SK-N-SH treated with all-trans-retinoic acid at 6 μM for 48 hours (cell line): ENCODE data around the gene DFFB.

Experiments used
- ATAC-seq: fragments of 200-7000 bp; cut with Tn5 transposase; 3 replicates; pipeline ENCODE4 v1.9.1; 2020; ENCODE audit warnings: mild to moderate bottlenecking, moderate library complexity
- ARNTL ChIP-seq: fragments of 450-650 bp; formaldehyde crosslinking; IDR thresholded peaks from 2 replicates; pipeline ENCODE4 v1.5.0; 2020; ENCODE audit warnings: low read depth, mild to moderate bottlenecking, moderate library complexity, borderline replicate concordance
- BACH2 ChIP-seq: fragments of 250-450 bp; sonication (Bioruptor Pico); IDR thresholded peaks from 2 replicates; pipeline ENCODE4 v1.9.0; 2021; ENCODE audit warnings: mild to moderate bottlenecking, borderline replicate concordance
- CREB5 ChIP-seq: fragments of 250-450 bp; sonication (Bioruptor Pico); IDR thresholded peaks from 2 replicates; pipeline ENCODE4 v1.5.1; 2020; ENCODE audit warnings: low read depth, mild to moderate bottlenecking, moderate library complexity
- CSDC2 ChIP-seq: fragments of 250-450 bp; sonication (Bioruptor Pico); IDR thresholded peaks from 2 replicates; pipeline ENCODE4 v1.5.0; 2020; ENCODE audit warnings: mild to moderate bottlenecking, moderate library complexity
- CSRNP3 ChIP-seq: fragments of 250-450 bp; sonication (Bioruptor Pico); IDR thresholded peaks from 2 replicates; pipeline ENCODE4 v1.5.1; 2021; ENCODE audit warnings: mild to moderate bottlenecking, moderate library complexity
- ESRRG ChIP-seq: fragments of 250-450 bp; sonication (Bioruptor Pico); IDR thresholded peaks from 2 replicates; pipeline ENCODE4 v1.6.1; 2021; ENCODE audit warnings: mild to moderate bottlenecking
- GLIS3 ChIP-seq: fragments of 250-450 bp; sonication (Bioruptor Pico); IDR thresholded peaks from 2 replicates; pipeline ENCODE4 v1.5.0; 2020; ENCODE audit warnings: mild to moderate bottlenecking, moderate library complexity
- OSR1 ChIP-seq: fragments of 250-450 bp; sonication (Bioruptor Pico); IDR thresholded peaks from 2 replicates; pipeline ENCODE4 v1.8.0; 2022; ENCODE audit warnings: moderate library complexity, mild to moderate bottlenecking, inconsistent platforms
- PPARA ChIP-seq: fragments of 250-450 bp; sonication (Bioruptor Pico); IDR thresholded peaks from 2 replicates; pipeline ENCODE4 v1.5.0; 2020; ENCODE audit warnings: mild to moderate bottlenecking, borderline replicate concordance
- RARB ChIP-seq: fragments of 250-450 bp; sonication (Bioruptor Pico); IDR thresholded peaks from 2 replicates; pipeline ENCODE4 v1.8.0; 2021; ENCODE audit warnings: mild to moderate bottlenecking, moderate library complexity
- SNAI2 ChIP-seq: fragments of 250-450 bp; sonication (Bioruptor Pico); IDR thresholded peaks from 2 replicates; pipeline ENCODE4 v1.5.0; 2020; ENCODE audit warnings: mild to moderate bottlenecking, moderate library complexity
- TCF4 ChIP-seq: fragments of 250-450 bp; sonication (Bioruptor Pico); IDR thresholded peaks from 2 replicates; pipeline ENCODE4 v1.8.0; 2021; ENCODE audit warnings: mild to moderate bottlenecking, moderate library complexity, borderline replicate concordance
- TSHZ2 ChIP-seq: fragments of 250-450 bp; sonication (Bioruptor Pico); IDR thresholded peaks from 2 replicates; pipeline ENCODE4 v1.5.0; 2020; ENCODE audit warnings: mild to moderate bottlenecking, moderate library complexity
- ZC3H10 ChIP-seq: fragments of 250-450 bp; sonication (Bioruptor Pico); IDR thresholded peaks from 2 replicates; pipeline ENCODE4 v1.5.1; 2021; ENCODE audit warnings: mild to moderate bottlenecking, moderate library complexity
- ZFP3 ChIP-seq: fragments of 250-450 bp; sonication (Bioruptor Pico); IDR thresholded peaks from 2 replicates; pipeline ENCODE4 v1.5.0; 2020; ENCODE audit warnings: mild to moderate bottlenecking, moderate library complexity
- ZFP30 ChIP-seq: fragments of 450-650 bp; formaldehyde crosslinking; IDR thresholded peaks from 2 replicates; pipeline ENCODE4 v1.5.0; 2022; ENCODE audit warnings: mild to moderate bottlenecking, moderate library complexity
- ZNF565 ChIP-seq: fragments of 450-650 bp; formaldehyde crosslinking; conservative IDR thresholded peaks from 2 replicates; pipeline ENCODE4 v1.5.0; 2020; ENCODE audit warnings: low read depth, mild to moderate bottlenecking, moderate library complexity
- ZNF70 ChIP-seq: fragments of 450-650 bp; formaldehyde crosslinking; IDR thresholded peaks from 2 replicates; pipeline ENCODE4 v1.5.0; 2020; ENCODE audit warnings: mild to moderate bottlenecking, moderate library complexity
- ZNF8 ChIP-seq: fragments of 450-650 bp; formaldehyde crosslinking; IDR thresholded peaks from 2 replicates; pipeline ENCODE4 v1.5.0; 2020; ENCODE audit warnings: mild to moderate bottlenecking, moderate library complexity
- TF ChIP-seq, protein P1 (sequence below): fragments of 250-450 bp; sonication (Bioruptor Pico); IDR thresholded peaks from 2 replicates; pipeline ENCODE4 v1.8.0; 2021; ENCODE audit warnings: low read depth, mild to moderate bottlenecking, moderate library complexity, borderline replicate concordance
- TF ChIP-seq, protein P2 (sequence below): fragments of 250-450 bp; sonication (Bioruptor Pico); IDR thresholded peaks from 2 replicates; pipeline ENCODE4 v1.8.0; 2020; ENCODE audit warnings: mild to moderate bottlenecking, moderate library complexity, borderline replicate concordance

The DFFB gene

GRCh38 chr1:3879099-3879498 is 21.8 kb downstream of the DFFB start:
- no peak for ATAC-seq

GRCh38 chr1:3879787-3880428 is 22.6 kb downstream of the DFFB start:
- ATAC-seq: no peak
- TF ChIP-seq TSHZ2 (CRISPR knock-in tag) (no peak), ARNTL (CRISPR knock-in tag) (no peak), RARB (CRISPR knock-in tag) (no peak), ZFP3 (CRISPR knock-in tag) (no peak), CSDC2 (no peak), PPARA (no peak)

More at GRCh38 chr1:3879099-3879498, 21.8 kb downstream of the DFFB start:
- TF ChIP-seq PPARA: no peak
- TF ChIP-seq TCF4 (CRISPR knock-in tag): no peak
- TF ChIP-seq ZFP3 (CRISPR knock-in tag): no peak
- no peak for TF ChIP-seq CSDC2
- no peak for TF ChIP-seq SNAI2 (CRISPR knock-in tag)
- no peak for TF ChIP-seq OSR1
- TF ChIP-seq, protein P1, sequence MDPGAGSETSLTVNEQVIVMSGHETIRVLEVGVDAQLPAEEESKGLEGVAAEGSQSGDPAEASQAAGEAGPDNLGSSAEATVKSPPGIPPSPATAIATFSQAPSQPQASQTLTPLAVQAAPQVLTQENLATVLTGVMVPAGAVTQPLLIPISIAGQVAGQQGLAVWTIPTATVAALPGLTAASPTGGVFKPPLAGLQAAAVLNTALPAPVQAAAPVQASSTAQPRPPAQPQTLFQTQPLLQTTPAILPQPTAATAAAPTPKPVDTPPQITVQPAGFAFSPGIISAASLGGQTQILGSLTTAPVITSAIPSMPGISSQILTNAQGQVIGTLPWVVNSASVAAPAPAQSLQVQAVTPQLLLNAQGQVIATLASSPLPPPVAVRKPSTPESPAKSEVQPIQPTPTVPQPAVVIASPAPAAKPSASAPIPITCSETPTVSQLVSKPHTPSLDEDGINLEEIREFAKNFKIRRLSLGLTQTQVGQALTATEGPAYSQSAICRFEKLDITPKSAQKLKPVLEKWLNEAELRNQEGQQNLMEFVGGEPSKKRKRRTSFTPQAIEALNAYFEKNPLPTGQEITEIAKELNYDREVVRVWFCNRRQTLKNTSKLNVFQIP: no peak
- TF ChIP-seq BACH2 (CRISPR knock-in tag): no peak
- TF ChIP-seq CREB5 (CRISPR knock-in tag): no peak
- no peak for TF ChIP-seq CSRNP3 (CRISPR knock-in tag)
- TF ChIP-seq GLIS3 (CRISPR knock-in tag): no peak
- TF ChIP-seq ARNTL (CRISPR knock-in tag): no peak
- no peak for TF ChIP-seq ZNF70 (CRISPR knock-in tag)
- TF ChIP-seq TSHZ2 (CRISPR knock-in tag): no peak
- TF ChIP-seq ESRRG (CRISPR knock-in tag): no peak
- no peak for TF ChIP-seq ZNF8 (CRISPR knock-in tag)
- TF ChIP-seq, all 23 proteins: peak for 0

DNA sequence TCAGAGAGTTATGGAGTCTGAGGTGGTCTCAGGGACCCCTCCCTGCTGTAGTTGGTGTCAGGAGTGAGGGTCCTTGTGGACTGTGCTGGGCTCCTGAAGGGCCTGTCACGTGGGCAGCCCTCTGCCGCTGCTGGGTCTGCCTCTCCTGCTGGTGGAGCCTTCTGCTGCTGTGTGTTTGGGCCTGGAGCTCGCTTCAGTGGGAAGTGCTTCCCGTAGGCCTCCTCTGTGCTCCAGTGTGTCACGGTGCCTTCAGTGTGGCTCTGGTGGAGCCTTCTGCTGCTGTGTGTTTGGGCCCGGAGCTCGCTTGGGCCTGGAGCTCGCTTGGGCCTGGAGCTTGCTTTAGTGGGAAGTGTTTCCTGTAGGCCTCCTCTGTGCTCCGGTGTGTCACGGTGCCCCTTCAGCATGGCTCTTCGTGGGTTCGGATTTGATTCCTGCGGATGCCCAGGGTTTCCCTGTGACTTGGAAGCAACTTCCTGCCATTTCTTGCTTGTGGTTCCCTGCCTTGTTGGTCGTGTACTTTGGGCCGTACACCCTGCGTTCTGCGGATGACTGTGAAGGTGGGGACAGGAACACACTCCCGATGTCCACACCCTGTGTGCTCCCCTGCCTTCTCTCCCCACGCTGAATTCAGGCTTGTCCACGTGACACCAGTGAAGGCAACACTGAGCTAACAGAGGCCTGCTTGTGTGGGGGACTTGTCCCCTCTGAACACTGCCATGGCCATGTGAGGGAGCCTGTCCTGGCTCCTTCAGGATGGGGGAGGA is 23.3 kb downstream of the DFFB start:
- no peak for ATAC-seq
- TF ChIP-seq ZC3H10 (CRISPR knock-in tag): no peak
- TF ChIP-seq SNAI2 (CRISPR knock-in tag): no peak
- no peak for TF ChIP-seq ZNF8 (CRISPR knock-in tag)
- no peak for TF ChIP-seq PPARA
- TF ChIP-seq ZFP3 (CRISPR knock-in tag): no peak
- no peak for TF ChIP-seq TCF4 (CRISPR knock-in tag)
- TF ChIP-seq ZNF565 (CRISPR knock-in tag): no peak
- no peak for TF ChIP-seq RARB (CRISPR knock-in tag)
- no peak for TF ChIP-seq ARNTL (CRISPR knock-in tag)
- TF ChIP-seq BACH2 (CRISPR knock-in tag): no peak
- TF ChIP-seq, protein P1: no peak
- no peak for TF ChIP-seq ESRRG (CRISPR knock-in tag)
- no peak for TF ChIP-seq ZFP30
- TF ChIP-seq, protein P2, sequence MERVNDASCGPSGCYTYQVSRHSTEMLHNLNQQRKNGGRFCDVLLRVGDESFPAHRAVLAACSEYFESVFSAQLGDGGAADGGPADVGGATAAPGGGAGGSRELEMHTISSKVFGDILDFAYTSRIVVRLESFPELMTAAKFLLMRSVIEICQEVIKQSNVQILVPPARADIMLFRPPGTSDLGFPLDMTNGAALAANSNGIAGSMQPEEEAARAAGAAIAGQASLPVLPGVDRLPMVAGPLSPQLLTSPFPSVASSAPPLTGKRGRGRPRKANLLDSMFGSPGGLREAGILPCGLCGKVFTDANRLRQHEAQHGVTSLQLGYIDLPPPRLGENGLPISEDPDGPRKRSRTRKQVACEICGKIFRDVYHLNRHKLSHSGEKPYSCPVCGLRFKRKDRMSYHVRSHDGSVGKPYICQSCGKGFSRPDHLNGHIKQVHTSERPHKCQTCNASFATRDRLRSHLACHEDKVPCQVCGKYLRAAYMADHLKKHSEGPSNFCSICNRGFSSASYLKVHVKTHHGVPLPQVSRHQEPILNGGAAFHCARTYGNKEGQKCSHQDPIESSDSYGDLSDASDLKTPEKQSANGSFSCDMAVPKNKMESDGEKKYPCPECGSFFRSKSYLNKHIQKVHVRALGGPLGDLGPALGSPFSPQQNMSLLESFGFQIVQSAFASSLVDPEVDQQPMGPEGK (CRISPR knock-in tag): no peak
- no peak for TF ChIP-seq ZNF70 (CRISPR knock-in tag)
